Activated T-cell treated with anti-CD3 and anti-CD28 coated beads for 4 hours (primary cell): ENCODE measurements around the gene PHF24.
"Not testable (repeated sequence)": the region's sequence is repeated elsewhere in the genome, so short reads cannot be mapped to it uniquely, and the experiment has no call there.

Experiments
- DNase-seq: peaks from one replicate; pipeline ENCODE4 v3.0.0-alpha.2; 2020

Gene PHF24

DNA sequence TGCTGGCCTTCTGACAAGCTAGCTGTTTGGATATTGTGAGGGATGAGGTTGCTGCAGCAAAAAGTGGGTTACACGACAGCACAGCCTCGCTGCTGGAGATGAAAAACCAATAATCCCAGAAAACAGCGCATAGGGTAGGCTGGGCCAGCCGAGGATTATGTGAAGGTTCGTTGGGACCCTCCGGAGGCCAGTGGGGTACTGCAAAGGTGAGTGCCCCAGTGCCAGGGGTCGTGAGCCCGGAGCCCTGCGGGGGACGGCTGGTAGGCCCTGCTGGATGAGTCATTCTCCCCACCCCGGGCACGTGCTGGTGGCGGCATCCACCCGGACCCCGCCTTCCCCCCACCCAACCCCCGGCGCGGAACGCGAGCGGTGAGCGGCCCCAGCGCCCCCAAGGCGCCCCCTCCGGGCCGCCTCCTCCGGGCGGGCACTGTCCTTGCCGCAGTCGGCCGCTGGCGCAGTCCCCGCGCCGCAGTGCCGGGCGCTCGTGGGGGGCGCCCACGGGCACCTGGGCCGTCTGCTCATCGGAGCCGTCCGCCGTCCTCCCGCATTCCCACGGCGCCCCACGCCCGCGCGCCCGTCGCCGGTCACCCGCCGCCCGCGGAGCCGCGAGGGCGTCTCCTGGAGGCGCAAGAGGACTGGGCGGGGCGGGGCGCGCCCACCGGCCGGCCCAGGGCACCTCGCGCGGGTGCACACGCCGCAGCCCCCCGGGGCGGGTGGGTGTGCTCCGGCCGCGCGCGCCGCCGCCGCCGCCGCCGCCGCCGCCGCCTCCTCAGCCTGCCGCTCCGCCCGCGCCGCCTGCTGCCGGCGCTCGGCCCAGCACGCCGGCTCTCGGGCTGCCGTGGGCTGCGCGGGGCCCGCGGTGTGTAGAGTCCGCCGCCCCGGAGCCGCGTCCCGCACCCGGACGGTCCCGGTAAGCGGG lies at the start of gene PHF24:
PHF24 (plus strand) TSS at position 794 of the 919 bp plus-strand sequence. CDS start 13,014 bp downstream, outside the sequence.
- peak; percentile 42 for DNase-seq

DNA sequence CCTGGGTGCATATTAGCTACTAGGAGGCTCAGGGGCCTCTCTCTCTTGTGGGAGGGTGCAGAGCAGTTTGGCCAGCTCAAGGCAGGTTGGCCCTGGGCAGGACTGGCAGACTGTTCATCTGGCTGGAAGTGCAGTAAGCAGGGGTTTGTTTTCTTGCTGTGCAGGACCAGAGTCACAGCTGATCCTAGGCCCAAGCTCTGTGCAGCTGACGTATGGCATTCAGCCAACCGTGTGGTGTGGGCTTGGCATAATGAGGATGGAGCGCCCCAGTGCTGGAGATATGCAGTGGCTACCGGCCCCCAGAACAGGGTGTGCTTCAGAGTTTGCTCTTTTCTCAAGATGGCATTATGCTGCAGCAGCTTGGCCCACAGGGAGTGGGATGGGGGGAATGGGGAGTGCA lies 31.0 kb upstream of the PHF24 start:
- DNase-seq, result no peak

DNA sequence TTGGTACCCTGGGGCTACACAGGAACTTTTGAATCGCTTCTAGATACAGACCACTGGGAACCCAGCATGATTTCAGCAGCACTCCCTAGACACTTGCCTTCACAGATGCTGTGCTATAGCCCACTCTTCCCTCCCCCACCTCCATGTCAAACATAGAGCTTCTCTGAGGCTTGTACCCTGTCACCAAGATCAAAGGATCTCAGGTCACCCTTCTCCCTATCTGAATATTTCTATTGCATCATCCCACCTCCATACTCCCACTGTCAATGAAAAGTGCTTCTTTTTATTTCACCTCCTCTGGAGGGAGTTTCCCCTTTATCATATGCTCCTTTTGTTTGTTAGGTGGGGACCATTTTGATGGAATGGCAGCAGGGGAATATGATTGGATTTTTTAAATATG lies 29.2 kb upstream of the PHF24 start:
- DNase-seq, result no peak

DNA sequence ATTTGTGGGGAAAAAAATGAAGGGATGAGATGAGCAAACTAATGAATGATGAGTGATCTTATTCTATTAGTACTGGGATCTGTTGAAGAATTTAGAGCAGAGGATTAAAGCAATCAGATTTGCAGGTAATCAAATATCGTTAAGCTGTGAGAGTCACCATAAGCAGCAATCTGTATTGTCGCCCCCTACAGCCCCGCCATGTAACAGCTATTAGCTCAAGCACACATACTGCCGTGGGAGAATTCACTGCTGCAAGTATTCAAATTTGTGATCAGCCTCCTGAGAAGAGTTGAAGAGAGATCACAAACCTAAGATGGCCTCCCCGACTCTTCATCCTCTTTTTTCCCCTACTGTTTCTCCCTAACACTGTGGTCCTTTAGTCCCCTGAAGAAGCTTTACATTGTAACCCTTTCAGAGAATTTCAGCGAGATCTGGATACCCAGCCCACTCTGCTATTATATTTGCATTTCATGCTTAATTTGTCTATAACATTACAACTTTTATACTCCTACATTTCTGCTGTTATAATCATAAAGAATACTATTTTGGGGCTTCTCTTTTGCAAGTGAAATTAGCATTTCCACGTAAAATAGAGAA lies 28.5 kb upstream of the PHF24 start:
- DNase-seq, result no peak

DNA sequence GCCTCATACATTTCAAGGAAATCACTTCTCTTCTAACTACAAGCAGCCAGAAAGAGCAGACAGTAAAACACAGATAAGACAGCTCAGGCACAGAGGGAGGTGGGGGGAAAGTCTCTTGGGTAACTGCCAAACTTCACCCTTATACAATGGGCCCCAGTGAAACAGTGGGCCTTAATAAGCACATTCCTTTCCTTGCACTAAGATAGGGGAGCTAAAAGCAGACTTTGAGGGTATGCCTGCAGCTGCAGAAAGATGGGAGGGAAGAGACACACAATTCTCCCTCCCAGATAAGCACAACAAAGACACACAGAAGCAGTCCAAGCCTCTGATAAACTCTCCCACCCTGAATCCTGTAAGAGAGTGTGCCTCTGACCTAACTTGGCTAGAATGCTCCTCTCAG lies 18.1 kb upstream of the PHF24 start:
- DNase-seq, result not testable (repeated sequence)

DNA sequence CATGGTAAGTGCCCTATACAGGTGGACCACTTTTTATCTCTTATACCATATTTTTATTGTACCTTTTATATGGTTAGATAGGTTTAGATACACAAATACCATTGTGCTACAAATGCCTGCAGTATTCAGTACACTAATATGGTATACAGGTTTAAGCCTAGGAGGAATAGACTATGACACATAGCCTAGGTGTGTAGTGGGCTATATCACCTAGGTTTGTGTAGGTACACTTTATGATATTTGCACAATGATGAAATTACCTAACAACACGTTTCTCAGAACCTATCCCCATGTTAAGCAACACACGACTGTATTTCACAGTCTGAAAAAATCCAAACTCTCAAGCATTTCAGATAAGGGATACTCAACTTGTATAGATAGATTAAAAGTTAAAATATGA lies 9.6 kb upstream of the PHF24 start:
- no peak for DNase-seq

DNA sequence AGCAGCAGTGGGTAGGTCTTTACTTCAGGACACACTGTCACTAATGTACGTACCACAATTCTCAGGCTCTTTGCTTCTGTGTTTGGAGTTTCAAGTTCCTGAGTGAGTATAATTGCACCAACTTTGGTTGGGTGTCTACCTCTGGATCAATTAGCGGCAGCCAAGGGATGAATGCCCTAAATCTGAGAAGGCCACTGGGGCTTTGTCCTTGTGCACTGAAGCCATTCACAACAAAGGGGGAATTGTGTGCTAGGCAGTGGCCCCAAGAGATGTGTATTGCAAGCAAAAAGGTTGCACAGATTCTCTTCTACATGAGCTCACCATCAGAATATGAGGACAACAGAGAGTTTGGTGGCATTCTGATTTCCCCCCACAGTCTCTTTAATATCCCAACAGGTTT lies 3.9 kb upstream of the PHF24 start:
- no peak for DNase-seq

DNA sequence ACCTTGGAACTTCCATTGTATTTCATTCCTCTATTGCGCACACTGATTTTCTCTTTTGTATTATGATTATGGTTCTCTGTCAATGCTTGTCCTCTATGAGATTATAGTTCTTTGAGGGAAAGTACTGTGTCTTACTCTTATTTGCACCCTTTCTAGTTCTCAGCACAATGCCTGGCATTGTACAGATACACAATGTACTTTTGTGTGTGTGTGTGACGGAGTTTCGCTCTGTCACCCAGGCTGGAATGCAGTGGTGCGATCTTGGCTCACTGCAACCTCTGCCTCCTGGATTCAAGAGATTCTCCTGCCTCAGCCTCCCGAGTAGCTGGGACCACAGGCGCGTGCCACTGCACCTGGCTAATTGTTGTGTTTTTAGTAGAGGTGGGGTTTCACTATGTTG lies 2.0 kb upstream of the PHF24 start:
- not testable (repeated sequence) for DNase-seq

DNA sequence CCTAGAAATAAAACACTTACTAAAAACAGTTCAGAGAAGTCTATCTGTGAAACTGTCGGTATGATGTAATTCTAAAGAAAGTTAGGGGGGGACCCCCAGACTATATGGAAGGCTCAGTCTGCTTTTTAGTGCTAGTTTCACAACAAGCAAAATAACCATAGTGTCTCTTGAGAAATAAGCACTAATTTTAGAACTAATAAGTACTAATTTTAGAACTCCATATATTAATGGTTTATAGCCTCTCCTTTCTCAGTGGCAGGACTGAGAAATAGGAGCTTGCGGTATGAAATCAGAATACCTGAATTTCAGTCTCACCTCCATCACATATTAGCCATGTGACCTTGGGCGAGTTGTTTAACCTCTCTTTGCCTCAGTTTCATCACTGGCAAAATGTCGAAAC lies 1.4 kb upstream of the PHF24 start:
- DNase-seq, result no peak

DNA sequence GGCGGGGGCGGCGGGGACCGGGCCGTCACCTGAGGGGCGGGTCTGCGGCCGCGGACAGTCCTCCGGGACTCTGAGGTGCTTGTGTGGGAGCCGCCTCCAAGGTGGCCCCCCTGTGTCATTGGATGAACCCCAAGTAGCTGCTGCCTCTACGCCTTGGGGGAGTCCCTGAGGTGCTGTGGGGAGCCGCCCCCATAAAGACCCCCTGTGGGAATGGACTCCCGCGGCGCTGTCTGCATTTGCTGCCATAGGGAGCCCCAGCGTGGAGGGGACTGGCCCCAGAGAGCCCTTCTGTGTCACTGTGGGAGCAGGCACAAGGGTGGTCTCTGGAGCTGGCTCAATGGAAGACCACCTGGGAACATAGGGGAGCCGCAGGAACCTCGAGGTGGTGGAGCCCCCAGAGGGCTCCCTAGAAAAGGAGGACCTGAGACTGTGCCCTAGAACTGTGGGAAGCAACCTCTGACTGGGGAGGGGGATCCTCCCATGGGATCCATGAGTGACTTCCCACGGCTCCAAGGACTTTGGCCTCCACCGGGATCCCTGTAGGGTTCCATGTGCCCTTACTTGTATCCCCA lies 412 bp downstream of the PHF24 start:
- DNase-seq, result no peak

DNA sequence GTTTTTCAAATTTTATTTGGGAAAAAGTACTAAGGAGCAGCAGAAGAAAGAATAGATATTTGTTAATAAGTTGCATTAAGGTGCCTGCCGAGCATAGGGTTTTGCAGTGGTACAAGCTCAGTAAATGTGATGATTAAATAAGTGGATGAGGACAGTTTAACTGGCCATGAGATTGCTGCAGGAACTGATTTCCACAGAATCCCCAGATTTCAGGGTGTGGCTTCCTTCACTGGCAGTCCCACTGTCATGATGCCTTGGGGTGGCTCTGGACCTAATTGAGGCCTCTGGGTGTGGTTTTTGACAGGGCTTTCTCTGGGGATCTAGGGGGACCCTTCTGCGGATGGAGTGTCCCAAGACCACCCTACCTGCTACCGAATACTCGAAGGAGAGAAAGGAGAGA lies 1.4 kb downstream of the PHF24 start:
- no peak for DNase-seq

DNA sequence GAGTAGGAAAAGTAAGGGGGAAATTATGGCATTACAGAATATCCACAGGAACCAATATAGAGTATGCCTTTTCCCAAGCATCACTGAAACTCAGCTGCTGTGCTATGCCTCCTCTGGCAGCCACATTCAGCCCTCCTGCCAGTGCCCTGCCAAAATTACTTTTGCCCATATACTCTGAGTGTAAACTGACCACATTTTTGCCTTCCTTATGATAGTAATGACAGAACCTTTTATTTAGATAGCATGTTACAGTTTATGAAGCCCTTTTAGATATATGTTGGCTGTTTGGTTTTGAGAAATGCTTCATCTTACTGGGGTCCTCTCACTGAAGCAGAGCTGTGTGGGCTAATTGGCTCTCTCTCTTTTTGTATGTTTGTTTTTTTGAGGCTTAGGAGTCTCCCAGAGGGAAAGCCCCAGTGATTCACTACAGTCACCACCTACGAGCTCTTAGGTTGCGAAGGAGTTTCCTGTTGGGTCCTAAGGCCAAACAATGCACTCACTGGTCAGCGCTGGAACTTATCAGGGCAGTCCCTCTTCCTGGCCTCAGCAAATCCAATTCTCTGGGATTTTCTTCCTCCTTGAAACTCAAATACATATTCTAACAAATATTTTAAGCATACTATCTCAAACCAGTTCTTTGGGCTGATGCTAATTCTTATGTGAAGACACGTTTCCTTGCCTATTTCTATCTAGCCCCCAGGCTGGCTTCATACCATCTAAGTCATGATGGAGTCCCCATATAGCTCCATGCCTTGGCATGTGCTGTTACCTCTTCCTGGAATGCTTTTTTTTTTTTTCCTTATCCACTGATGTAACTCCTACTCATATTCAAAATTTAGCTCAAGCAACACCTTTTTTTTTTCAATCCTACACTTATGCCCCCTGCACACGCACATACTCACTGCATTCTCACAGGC lies 3.7 kb downstream of the PHF24 start:
- no peak for DNase-seq

DNA sequence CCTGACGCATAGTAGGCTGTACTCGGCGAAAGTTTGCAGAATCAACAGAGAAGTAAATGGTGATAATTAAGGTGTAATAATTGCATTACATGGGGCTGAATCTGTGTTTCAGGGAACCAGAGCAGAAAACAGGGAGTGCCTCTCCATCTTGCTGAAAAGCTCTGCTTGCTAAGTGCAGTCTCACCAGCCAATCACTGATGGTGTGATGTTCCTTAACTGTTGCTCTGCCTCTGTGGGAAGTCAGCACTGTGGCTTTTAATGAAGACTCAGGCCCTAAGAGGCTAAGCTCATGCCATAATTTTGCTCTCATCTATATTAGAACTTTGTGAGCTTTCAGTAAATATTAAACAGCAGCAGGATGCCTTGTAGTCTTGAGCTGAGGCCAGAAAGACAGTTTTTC lies 4.5 kb downstream of the PHF24 start:
- DNase-seq, result no peak

DNA sequence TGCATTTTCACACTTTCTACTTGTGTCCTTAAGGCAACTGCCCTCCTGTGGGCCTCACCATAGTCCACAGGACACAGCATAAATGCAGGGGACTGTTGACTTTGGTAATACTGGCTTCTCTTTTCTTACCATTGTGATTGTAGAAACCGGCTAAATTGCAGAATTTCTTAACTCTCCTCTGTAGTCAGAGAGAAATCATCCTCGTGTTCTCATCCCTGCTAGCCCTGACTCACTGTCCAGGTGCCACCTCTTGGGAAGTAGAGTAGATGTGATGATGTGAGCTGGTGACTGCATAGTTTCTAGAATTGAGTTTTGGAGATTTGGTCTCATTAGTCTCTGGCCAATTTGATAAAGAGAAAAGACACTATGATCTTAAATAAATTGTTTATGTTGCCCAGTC lies 5.5 kb downstream of the PHF24 start:
- DNase-seq, result no peak

DNA sequence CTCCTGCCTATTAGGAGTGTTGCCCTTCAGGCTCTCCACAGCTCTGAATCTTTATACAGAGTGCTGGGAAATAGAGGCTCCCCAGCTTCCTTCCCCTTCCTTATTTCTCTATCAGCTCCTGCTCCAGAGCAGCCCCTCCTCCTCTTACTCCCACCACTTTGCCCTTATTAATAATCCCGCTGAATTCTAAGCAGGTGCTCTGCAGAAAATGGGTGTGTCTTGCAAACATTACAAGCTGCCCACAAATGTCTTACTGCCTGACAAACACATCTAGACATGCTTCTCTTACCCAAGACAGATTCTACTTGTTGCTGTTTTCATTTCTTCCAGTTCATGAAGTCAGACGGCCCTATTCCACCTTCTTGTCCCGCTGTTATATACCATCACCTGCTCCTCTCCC lies 6.4 kb downstream of the PHF24 start:
- DNase-seq, result no peak

DNA sequence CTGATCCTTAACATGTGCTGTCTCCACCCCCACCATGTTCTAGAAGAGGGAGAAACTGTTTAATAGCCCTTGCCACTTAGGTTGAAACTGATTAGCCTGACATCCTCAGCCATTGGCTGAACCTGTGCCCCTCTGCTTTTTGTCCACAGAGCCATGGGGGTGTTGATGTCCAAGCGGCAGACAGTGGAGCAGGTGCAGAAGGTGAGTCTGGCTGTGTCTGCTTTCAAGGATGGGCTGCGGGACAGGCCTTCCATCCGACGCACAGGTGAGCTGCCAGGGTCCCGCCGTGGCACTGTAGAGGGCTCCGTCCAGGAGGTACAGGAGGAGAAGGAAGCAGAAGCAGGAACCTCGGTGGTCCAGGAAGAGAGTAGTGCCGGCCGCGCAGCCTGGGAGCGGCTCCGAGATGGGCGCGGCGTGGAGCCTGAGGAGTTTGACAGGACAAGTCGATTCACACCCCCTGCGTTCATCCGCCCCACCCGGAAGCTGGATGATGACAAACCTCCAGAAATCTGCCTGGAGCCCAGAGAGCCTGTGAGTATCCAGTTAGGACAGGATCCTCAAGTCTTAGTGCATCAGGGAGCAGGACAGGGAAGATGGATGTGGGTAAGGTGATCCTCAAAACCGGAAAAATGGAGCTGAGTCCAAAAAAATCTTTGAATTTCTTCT lies 13.2 kb downstream of the PHF24 start:
- no peak for DNase-seq

DNA sequence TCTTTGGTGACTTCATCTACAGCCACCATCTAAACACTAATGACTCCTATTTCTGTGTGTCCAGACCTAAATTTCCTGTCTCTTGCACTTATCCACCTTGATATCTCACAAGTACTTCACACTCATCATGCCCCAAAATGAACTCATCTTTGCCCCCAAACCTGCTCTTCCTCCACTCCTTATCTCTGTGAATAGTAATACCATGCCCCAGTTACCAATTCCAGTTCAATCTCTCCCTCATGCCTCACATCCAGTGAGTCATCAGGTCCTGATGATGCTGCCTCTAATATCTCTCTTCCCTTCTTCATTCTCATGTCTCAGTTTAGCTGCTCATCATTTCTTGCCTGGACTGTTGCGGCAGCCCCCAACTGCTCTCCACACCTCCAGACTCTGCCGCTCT lies 16.6 kb downstream of the PHF24 start:
- no peak for DNase-seq

DNA sequence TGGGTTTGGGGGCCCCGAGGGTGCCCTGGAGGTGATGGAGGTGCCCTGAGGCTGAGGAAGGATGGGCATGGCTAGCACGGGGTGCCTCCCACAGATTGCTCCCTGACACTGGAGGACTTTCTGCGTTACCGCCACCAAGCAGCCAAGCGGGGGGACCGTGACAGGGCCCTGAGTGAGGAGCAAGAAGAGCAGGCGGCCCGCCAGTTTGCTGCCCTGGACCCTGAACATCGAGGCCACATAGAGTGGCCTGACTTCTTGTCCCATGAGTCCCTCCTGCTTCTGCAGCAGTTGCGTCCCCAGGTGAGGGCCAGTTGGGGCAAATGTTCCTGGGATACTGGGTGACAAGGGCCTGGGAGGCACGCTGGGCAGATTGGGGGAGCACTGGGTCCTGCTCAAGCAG lies 18.4 kb downstream of the PHF24 start:
- DNase-seq, result no peak

DNA sequence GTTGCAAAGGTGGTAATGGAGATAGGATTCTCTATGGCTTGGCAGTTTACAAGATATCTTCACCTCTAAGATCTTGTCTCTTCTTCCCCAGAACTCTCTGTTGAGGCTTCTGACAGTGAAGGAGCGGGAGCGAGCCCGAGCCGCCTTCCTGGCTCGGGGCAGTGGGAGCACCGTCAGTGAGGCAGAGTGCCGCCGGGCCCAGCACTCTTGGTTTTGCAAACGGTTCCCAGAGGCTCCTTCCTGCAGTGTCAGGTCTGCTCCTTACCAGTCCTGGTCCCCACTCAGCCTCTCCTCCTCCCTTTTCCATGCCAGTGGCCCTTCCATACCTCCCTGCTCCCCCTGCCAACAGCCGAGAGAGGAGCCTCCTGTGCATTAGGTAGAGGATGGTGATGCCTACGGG lies 18.9 kb downstream of the PHF24 start:
- DNase-seq, result no peak

DNA sequence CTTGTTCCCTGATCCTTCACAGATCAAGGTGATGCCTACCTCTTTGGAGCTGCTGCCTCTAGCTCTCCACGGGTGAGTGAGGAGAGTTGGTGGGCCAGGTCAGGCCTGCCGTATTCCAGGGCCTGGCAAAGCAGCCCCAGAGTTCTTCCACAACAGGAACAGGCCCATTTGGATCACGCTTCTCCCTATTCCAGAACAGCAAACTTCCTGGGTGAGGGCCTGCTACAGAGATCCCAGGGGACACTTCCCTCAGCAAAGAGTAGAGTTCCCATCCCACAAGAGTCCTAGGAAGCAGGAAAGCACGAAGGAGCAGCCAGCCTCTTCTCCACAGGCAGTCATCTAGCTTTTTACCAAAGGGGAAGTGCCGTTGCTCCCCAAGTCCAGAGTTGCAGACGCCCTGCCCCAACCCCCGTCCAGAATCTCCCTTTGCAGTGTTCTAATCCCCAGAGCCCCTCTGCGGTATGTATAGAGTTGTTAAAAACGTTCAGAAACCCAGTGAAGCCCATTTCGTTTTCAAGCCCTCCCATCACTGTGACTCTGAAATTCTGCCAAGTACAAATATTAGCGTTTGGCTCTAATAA lies 22.2 kb downstream of the PHF24 start:
- no peak for DNase-seq

DNA sequence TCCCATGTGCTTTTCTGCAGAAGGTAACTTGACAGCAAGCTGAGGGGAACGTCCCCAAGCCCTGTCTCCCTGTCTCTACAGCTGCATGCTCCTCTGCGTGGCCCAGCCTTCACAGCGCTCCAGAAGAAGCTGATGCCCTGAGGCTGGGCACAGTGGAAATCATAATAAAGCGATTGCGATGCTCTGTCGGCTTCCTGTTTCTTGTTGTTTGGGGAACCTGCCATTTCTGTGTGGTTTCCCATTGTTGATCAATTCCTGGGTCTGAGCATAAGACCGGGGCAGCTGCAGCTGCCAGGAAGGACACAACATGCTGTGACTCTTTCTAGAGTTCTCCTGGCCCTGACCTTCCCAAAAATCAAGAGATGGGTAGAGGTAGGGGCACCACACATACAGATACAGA lies 24.3 kb downstream of the PHF24 start:
- no peak for DNase-seq

DNA sequence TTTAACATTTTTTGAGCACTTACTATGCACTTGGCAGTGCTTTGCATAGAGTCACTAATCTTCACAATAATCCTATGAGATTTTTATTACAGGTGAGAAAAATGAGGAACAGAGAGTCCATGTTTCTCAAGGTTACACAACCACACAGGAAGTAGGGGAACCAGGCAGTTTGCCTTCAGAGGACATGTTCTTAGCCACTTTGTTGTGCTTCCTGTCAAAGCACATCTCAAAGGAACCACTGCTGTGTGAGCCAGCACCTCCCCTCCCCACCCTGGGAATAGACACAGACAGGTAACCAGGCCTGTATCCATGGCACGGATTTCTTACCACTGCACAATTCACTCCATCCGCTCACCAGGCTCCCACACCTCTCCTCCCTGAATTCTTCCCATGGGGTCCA lies 25.1 kb downstream of the PHF24 start:
- DNase-seq, result no peak
